Erythroblast (primary cell): ENCODE data around the gene GPR148.

Source experiments
- GATA1 ChIP-seq: IDR thresholded peaks from 2 replicates; pipeline ENCODE4 v1.6.1; 2011; ENCODE audit warnings: low read depth, mild to moderate bottlenecking, control low read depth, low read length, moderate library complexity
- POLR2A ChIP-seq: IDR thresholded peaks from 2 replicates; pipeline ENCODE4 v1.6.1; 2011; ENCODE audit warnings: mild to moderate bottlenecking, low read length

- no peak for TF ChIP-seq POLR2A
- TF ChIP-seq GATA1 = no peak
Observed at GRCh38 chr2:130760754-130761751, 32.2 kb downstream of the GPR148 start.
